Measurements from ENCODE around the gene PIEZO1. TPM values are rescaled to one million over a fixed set of nuclear protein-coding genes. Genes with fewer than 3 reads are reported as not detected.

The PIEZO1 gene
- polyA plus RNA-seq, 2 of the 4 experiments (the other 2 are of a cell fraction), result 26.1 to 84.7 TPM

DNA sequence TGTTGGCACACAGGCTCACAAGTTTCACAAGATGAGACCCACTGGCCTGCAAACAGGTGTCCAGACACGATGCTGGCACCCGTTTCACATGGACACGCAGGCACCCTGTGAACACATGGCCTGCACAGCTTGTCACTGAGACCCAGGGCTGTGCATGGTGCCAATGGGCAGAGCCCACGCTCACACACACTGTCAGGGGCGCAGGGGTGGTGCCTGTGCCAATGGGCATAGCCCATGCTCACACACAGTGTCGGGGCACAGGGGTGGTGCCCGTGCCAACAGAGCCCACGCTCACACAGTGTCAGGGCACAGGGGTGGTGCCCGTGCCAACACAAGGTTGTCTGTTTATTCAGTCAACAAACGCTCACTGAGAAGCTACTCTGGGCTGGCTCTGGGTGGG lies 49.4 kb downstream of the PIEZO1 start:
- H3K4me3 ChIP-seq, result no peak overlapping the region
- no CpG with 5 or more reads among the region's 10 CpGs for WGBS (ENCODE audit: missing lambda C conversion rate)
- POLR2A ChIA-PET, result no interaction called here
- no peak overlapping the region for H3K4me2 ChIP-seq
- DNase-seq (ENCODE audit: low read depth in 1 of 2, low spot score in 1 of 2) (no peak), FAIRE-seq (no peak), ATAC-seq (no peak)
- H3K9me3 ChIP-seq, result no peaks in the 10 kb centered on the region
- TF ChIP-seq HEYL (CRISPR knock-in tag; IDR thresholded peaks at IDR 0.05), result no peak
- TF ChIP-seq, protein P1, sequence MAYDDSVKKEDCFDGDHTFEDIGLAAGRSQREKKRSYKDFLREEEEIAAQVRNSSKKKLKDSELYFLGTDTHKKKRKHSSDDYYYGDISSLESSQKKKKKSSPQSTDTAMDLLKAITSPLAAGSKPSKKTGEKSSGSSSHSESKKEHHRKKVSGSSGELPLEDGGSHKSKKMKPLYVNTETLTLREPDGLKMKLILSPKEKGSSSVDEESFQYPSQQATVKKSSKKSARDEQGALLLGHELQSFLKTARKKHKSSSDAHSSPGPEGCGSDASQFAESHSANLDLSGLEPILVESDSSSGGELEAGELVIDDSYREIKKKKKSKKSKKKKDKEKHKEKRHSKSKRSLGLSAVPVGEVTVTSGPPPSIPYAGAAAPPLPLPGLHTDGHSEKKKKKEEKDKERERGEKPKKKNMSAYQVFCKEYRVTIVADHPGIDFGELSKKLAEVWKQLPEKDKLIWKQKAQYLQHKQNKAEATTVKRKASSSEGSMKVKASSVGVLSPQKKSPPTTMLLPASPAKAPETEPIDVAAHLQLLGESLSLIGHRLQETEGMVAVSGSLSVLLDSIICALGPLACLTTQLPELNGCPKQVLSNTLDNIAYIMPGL (CRISPR knock-in tag; IDR thresholded peaks at IDR 0.05; ENCODE audit: borderline replicate concordance), result no peak
- no peak for TF ChIP-seq EHF (CRISPR knock-in tag; IDR thresholded peaks at IDR 0.05)
- TF ChIP-seq, protein P2, sequence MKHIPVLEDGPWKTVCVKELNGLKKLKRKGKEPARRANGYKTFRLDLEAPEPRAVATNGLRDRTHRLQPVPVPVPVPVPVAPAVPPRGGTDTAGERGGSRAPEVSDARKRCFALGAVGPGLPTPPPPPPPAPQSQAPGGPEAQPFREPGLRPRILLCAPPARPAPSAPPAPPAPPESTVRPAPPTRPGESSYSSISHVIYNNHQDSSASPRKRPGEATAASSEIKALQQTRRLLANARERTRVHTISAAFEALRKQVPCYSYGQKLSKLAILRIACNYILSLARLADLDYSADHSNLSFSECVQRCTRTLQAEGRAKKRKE (CRISPR knock-in tag; IDR thresholded peaks at IDR 0.05; ENCODE audit: low read depth), result no peak
- TF ChIP-seq, protein P3, sequence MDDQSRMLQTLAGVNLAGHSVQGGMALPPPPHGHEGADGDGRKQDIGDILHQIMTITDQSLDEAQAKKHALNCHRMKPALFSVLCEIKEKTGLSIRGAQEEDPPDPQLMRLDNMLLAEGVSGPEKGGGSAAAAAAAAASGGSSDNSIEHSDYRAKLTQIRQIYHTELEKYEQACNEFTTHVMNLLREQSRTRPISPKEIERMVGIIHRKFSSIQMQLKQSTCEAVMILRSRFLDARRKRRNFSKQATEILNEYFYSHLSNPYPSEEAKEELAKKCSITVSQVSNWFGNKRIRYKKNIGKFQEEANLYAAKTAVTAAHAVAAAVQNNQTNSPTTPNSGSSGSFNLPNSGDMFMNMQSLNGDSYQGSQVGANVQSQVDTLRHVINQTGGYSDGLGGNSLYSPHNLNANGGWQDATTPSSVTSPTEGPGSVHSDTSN (IDR thresholded peaks at IDR 0.05), result no peak
- TF ChIP-seq, protein P4, sequence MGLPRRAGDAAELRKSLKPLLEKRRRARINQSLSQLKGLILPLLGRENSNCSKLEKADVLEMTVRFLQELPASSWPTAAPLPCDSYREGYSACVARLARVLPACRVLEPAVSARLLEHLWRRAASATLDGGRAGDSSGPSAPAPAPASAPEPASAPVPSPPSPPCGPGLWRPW (IDR thresholded peaks at IDR 0.05), result no peak
- TF ChIP-seq, protein P5, sequence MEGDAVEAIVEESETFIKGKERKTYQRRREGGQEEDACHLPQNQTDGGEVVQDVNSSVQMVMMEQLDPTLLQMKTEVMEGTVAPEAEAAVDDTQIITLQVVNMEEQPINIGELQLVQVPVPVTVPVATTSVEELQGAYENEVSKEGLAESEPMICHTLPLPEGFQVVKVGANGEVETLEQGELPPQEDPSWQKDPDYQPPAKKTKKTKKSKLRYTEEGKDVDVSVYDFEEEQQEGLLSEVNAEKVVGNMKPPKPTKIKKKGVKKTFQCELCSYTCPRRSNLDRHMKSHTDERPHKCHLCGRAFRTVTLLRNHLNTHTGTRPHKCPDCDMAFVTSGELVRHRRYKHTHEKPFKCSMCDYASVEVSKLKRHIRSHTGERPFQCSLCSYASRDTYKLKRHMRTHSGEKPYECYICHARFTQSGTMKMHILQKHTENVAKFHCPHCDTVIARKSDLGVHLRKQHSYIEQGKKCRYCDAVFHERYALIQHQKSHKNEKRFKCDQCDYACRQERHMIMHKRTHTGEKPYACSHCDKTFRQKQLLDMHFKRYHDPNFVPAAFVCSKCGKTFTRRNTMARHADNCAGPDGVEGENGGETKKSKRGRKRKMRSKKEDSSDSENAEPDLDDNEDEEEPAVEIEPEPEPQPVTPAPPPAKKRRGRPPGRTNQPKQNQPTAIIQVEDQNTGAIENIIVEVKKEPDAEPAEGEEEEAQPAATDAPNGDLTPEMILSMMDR (IDR thresholded peaks at IDR 0.05), result no peak
- no peak for TF ChIP-seq KDM5A (IDR thresholded peaks at IDR 0.05)
- TF ChIP-seq, protein P6, sequence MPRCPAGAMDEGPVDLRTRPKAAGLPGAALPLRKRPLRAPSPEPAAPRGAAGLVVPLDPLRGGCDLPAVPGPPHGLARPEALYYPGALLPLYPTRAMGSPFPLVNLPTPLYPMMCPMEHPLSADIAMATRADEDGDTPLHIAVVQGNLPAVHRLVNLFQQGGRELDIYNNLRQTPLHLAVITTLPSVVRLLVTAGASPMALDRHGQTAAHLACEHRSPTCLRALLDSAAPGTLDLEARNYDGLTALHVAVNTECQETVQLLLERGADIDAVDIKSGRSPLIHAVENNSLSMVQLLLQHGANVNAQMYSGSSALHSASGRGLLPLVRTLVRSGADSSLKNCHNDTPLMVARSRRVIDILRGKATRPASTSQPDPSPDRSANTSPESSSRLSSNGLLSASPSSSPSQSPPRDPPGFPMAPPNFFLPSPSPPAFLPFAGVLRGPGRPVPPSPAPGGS (IDR thresholded peaks at IDR 0.05), result no peak
- TF ChIP-seq EP300 (IDR thresholded peaks at IDR 0.05), result no peak
- peaks cover 11% of the 10 kb centered on the region for H3K4me1 ChIP-seq
- no peak overlapping the region for H3K27ac ChIP-seq
- CTCF ChIA-PET, result interaction anchor here (0.7 to 21.2 kb wide), 9 partner anchors 13 to 432 kb away, joined by 3 to 596 read pairs (median 28); partner anchors contain the start of genes APRT, CTU2 and RNF166

DNA sequence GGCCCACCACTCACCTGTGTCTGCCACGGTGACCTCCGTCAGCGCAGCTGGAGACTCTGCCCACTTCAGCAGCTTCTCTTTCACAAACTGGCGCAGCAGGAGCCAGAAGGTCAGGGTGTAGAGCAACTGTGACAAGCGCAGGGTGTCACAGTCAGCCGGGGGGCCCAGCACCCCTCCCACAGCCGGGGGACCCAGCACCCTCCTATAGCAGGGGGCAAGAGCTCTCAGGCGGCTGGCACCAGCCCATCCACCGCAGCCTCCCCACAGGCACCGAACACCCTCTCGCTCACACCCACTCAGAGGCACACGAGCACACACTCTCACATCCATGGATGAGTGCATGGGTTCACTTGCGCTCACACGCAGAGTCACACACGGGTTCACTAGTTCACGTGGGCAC lies 49.9 kb downstream of the PIEZO1 start:
- POLR2A ChIA-PET, result no interaction called here
- CTCF ChIA-PET, result interaction anchor here (1.3 to 21.2 kb wide), 5 partner anchors 13 to 433 kb away, joined by 3 to 596 read pairs (median 49); partner anchors contain the start of genes CTU2 and RNF166
- H3K4me3 ChIP-seq, result no peak overlapping the region

DNA sequence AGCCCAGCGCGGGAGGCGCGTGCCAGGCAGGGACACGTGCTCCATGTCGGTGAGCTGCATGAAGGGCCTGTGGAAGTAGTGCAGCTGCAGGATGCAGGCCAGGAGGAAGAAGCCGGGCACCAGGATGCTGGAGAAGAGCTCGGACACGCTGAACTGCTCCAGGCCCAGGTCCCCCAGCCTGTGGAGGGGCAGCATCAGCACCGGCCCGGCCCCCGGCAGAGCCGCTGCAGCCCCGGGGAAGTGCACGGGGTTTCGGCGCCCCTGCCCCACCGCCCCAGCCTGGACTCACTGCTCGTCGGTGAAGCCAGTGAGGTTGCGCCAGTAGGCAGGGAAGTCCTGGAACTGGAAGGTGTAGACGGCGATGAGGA lies 50.7 kb downstream of the PIEZO1 start:
- DNase-seq (ENCODE audit: low read depth in 1 of 2, low spot score in 1 of 2) (no peak), FAIRE-seq (no peak), ATAC-seq (no peak)
- Histone ChIP-seq H3K4me2 (no peak overlapping the region), H3K27ac (no peak overlapping the region), H3K4me3 (no peak overlapping the region), H3K9me3 (no peaks in the 10 kb centered on the region), H3K4me1 (peaks cover 11% of the 10 kb centered on the region)
- 97% methylated on average over 21 of the region's 23 CpGs for WGBS (ENCODE audit: missing lambda C conversion rate)
- POLR2A ChIA-PET, result no interaction called here
- CTCF ChIA-PET, result interaction anchor here (4.2 to 21.2 kb wide), 4 partner anchors 12 to 433 kb away, joined by 29 to 596 read pairs (median 77); partner anchors contain the start of genes CTU2 and RNF166
- TF ChIP-seq EHMT2 (IDR thresholded peaks at IDR 0.05; ENCODE audit: low read depth) (no peak), RAD21 (conservative IDR thresholded peaks at IDR 0.05 in 1 of 2, IDR thresholded peaks at IDR 0.05 in 1 of 2) (no peak), TFCP2L1 (CRISPR knock-in tag; IDR thresholded peaks at IDR 0.05) (no peak), POLR2AphosphoS2 (conservative IDR thresholded peaks at IDR 0.05; ENCODE audit: low read length) (no peak)
- TF ChIP-seq, protein P7, sequence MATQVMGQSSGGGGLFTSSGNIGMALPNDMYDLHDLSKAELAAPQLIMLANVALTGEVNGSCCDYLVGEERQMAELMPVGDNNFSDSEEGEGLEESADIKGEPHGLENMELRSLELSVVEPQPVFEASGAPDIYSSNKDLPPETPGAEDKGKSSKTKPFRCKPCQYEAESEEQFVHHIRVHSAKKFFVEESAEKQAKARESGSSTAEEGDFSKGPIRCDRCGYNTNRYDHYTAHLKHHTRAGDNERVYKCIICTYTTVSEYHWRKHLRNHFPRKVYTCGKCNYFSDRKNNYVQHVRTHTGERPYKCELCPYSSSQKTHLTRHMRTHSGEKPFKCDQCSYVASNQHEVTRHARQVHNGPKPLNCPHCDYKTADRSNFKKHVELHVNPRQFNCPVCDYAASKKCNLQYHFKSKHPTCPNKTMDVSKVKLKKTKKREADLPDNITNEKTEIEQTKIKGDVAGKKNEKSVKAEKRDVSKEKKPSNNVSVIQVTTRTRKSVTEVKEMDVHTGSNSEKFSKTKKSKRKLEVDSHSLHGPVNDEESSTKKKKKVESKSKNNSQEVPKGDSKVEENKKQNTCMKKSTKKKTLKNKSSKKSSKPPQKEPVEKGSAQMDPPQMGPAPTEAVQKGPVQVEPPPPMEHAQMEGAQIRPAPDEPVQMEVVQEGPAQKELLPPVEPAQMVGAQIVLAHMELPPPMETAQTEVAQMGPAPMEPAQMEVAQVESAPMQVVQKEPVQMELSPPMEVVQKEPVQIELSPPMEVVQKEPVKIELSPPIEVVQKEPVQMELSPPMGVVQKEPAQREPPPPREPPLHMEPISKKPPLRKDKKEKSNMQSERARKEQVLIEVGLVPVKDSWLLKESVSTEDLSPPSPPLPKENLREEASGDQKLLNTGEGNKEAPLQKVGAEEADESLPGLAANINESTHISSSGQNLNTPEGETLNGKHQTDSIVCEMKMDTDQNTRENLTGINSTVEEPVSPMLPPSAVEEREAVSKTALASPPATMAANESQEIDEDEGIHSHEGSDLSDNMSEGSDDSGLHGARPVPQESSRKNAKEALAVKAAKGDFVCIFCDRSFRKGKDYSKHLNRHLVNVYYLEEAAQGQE (IDR thresholded peaks at IDR 0.05), result no peak
- TF ChIP-seq, protein P5 (IDR thresholded peaks at IDR 0.05), result no peak

More for the DNA sequence above, 49.9 kb downstream of the PIEZO1 start:
- TF ChIP-seq HDAC2 (IDR thresholded peaks at IDR 0.05) (no peak), MYC (IDR thresholded peaks at IDR 0.05; ENCODE audit: borderline replicate concordance, low read length) (no peak), BHLHE40 (IDR thresholded peaks at IDR 0.05; ENCODE audit: low read depth, low read length) (no peak), NR3C1 (IDR thresholded peaks at IDR 0.05) (no peak)
- ATAC-seq, result no peak
- no peak overlapping the region for H3K27ac ChIP-seq
- FAIRE-seq, result no peak
- no peaks in the 10 kb centered on the region for H3K9me3 ChIP-seq
- no peak for DNase-seq (ENCODE audit: low read depth in 1 of 2, low spot score in 1 of 2)
- peaks cover 11% of the 10 kb centered on the region for H3K4me1 ChIP-seq
- 89% methylated on average over 13 of the region's 16 CpGs for WGBS (ENCODE audit: missing lambda C conversion rate)
- H3K4me2 ChIP-seq, result no peak overlapping the region
